ENCODE results near the gene MALRD1.

DNA sequence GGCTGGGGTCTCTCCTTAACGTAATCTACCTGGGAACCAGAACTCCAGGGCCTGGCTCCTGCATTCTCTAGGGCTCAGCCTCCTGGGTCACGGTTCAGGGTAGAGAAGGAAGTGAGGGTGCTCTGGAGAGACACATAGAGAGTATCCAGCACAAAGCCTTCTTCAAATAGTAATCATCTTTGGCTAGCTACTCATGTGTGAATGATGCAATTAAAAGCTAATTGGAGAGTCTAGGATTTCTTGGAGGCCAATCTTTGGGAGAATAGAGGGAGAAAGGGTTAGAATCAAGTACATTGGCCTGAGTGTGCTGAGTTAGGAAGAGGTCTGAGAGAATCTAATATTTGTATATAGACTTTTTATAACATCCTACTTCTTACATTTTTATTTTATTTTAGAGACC is 24.0 kb upstream of the MALRD1 start:
- TF ChIP-seq, protein P1, sequence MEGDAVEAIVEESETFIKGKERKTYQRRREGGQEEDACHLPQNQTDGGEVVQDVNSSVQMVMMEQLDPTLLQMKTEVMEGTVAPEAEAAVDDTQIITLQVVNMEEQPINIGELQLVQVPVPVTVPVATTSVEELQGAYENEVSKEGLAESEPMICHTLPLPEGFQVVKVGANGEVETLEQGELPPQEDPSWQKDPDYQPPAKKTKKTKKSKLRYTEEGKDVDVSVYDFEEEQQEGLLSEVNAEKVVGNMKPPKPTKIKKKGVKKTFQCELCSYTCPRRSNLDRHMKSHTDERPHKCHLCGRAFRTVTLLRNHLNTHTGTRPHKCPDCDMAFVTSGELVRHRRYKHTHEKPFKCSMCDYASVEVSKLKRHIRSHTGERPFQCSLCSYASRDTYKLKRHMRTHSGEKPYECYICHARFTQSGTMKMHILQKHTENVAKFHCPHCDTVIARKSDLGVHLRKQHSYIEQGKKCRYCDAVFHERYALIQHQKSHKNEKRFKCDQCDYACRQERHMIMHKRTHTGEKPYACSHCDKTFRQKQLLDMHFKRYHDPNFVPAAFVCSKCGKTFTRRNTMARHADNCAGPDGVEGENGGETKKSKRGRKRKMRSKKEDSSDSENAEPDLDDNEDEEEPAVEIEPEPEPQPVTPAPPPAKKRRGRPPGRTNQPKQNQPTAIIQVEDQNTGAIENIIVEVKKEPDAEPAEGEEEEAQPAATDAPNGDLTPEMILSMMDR (IDR thresholded peaks at IDR 0.05): no peak
- TF ChIP-seq POLR2A (IDR thresholded peaks at IDR 0.05): no peak
